NOMO-1 treated with dmso at 0.1 percent for 144 hours (cell line): ENCODE results near the gene USP12.

ENCODE experiments used
- DNase-seq: peaks from one replicate; lab custom pipeline; 2025; ENCODE audit not compliant: unreplicated experiment; lab: John Stamatoyannopoulos, UW

The USP12 gene

GRCh38 chr13:27183561-27184147 lies 12.0 kb upstream of the USP12 start:
- DNase-seq: no peak

- no peak for DNase-seq
These were observed 11.4 kb upstream of the USP12 start for GRCh38 chr13:27182844-27183497.

- no peak for DNase-seq
These were observed 10.4 kb upstream of the USP12 start for GRCh38 chr13:27182054-27182453.

GRCh38 chr13:27177852-27178251 lies 6.2 kb upstream of the USP12 start:
- no peak for DNase-seq

GRCh38 chr13:27176470-27177410 lies 5.1 kb upstream of the USP12 start:
- DNase-seq: no peak

GRCh38 chr13:27174766-27175455 lies 3.3 kb upstream of the USP12 start:
- peak; percentile 30 for DNase-seq

- DNase-seq: peak; percentile 73
These were observed 858 bp upstream of the USP12 start for GRCh38 chr13:27172495-27172842.

- DNase-seq: peak; percentile 95
These were observed 350 bp upstream of the USP12 start for GRCh38 chr13:27171827-27172494.

- peak; percentile 32 for DNase-seq
These were observed 931 bp downstream of the USP12 start for GRCh38 chr13:27170516-27171243.

GRCh38 chr13:27170221-27170515 lies 1.4 kb downstream of the USP12 start:
- DNase-seq: no peak

- DNase-seq: no peak
These were observed 2.5 kb downstream of the USP12 start for GRCh38 chr13:27168906-27169657.

- no peak for DNase-seq
These were observed 3.5 kb downstream of the USP12 start for GRCh38 chr13:27168086-27168485.

GRCh38 chr13:27166313-27166712 lies 5.3 kb downstream of the USP12 start:
- no peak for DNase-seq

- no peak for DNase-seq
These were observed 9.6 kb downstream of the USP12 start for GRCh38 chr13:27161980-27162379.

- DNase-seq: no peak
These were observed 10.2 kb downstream of the USP12 start for GRCh38 chr13:27161423-27161822.

GRCh38 chr13:27160657-27161295 lies 10.8 kb downstream of the USP12 start:
- DNase-seq: no peak

GRCh38 chr13:27159806-27160563 lies 11.6 kb downstream of the USP12 start:
- no peak for DNase-seq

GRCh38 chr13:27158335-27158734 lies 13.3 kb downstream of the USP12 start:
- no peak for DNase-seq
